HEK293T (cell line): ENCODE measurements around the gene PFKFB1.
A peak's percentile ranks its signal among the peaks of the same experiment; 100 is the strongest.

Source experiments
- CTCF ChIA-PET: fragments of 350-600 bp; formaldehyde crosslinking; extraction: SDS; loops from one replicate; lab custom pipeline; 2021; ENCODE audit warnings: antibody characterized with exemption, inconsistent platforms; lab: Yijun Ruan, JAX
- POLR2A ChIA-PET: fragments of 350-600 bp; formaldehyde crosslinking; extraction: SDS; loops from one replicate; lab custom pipeline; 2020; ENCODE audit warnings: antibody characterized with exemption, inconsistent platforms; lab: Yijun Ruan, JAX
- DNase-seq: peaks from one replicate; pipeline ENCODE4 v3.0.0; 2012; ENCODE audit warnings: mixed read lengths; ENCODE audit errors: extremely low spot score
- ARNT ChIP-seq: fragments of 450-650 bp; IDR thresholded peaks from 2 replicates; pipeline ENCODE4 v1.6.1; 2017; ENCODE audit warnings: mild to moderate bottlenecking
- BHLHE40 ChIP-seq: fragments of 450-650 bp; IDR thresholded peaks from 2 replicates; pipeline ENCODE4 v1.6.1; 2016; ENCODE audit warnings: mild to moderate bottlenecking, moderate library complexity, borderline replicate concordance
- CTBP1 ChIP-seq: fragments of 450-650 bp; IDR thresholded peaks from 2 replicates; pipeline ENCODE4 v1.6.1; 2016; ENCODE audit warnings: borderline replicate concordance
- ELF4 ChIP-seq: fragments of 450-650 bp; IDR thresholded peaks from 2 replicates; pipeline ENCODE4 v1.6.1; 2017; ENCODE audit warnings: antibody characterized with exemption
- FOXA1 ChIP-seq: fragments of 450-650 bp; IDR thresholded peaks from 2 replicates; pipeline ENCODE4 v1.6.1; 2016; ENCODE audit warnings: mild to moderate bottlenecking
- FOXK2 ChIP-seq: fragments of 450-650 bp; IDR thresholded peaks from 2 replicates; pipeline ENCODE4 v1.6.1; 2016; ENCODE audit warnings: mild to moderate bottlenecking
- FOXM1 ChIP-seq: fragments of 450-650 bp; IDR thresholded peaks from 2 replicates; pipeline ENCODE4 v1.6.1; 2017; ENCODE audit warnings: mild to moderate bottlenecking, borderline replicate concordance
- HDGF ChIP-seq: fragments of 450-650 bp; IDR thresholded peaks from 2 replicates; pipeline ENCODE4 v1.6.1; 2017; ENCODE audit warnings: antibody characterized with exemption, borderline replicate concordance
- L3MBTL2 ChIP-seq: fragments of 450-650 bp; conservative IDR thresholded peaks from 2 replicates; pipeline ENCODE4 v1.6.1; 2016; ENCODE audit warnings: mild to moderate bottlenecking
- LEF1 ChIP-seq: fragments of 450-650 bp; IDR thresholded peaks from 2 replicates; pipeline ENCODE4 v1.6.1; 2017; ENCODE audit warnings: mild to moderate bottlenecking, borderline replicate concordance
- NFRKB ChIP-seq: fragments of 450-650 bp; IDR thresholded peaks from 2 replicates; pipeline ENCODE4 v1.6.1; 2016; ENCODE audit warnings: mild to moderate bottlenecking, moderate library complexity
- PKNOX1 ChIP-seq: fragments of 450-650 bp; IDR thresholded peaks from 2 replicates; pipeline ENCODE4 v1.6.1; 2016
- SP1 ChIP-seq: fragments of 450-650 bp; IDR thresholded peaks from 2 replicates; pipeline ENCODE4 v1.6.1; 2017
- SUZ12 ChIP-seq: fragments of 450-650 bp; IDR thresholded peaks from 2 replicates; pipeline ENCODE4 v1.6.1; 2016; ENCODE audit warnings: mild to moderate bottlenecking
- TARDBP ChIP-seq: fragments of 450-650 bp; IDR thresholded peaks from 2 replicates; pipeline ENCODE4 v1.6.1; 2016
- ZNF384 ChIP-seq: fragments of 450-650 bp; IDR thresholded peaks from 2 replicates; pipeline ENCODE4 v1.6.1; 2016

PFKFB1 gene

GRCh38 chrX:55007656-55008055 lies 13.7 kb upstream of the PFKFB1 start:
- DNase-seq = no peak
- ChIA-PET CTCF (interaction anchor here (0.5 kb wide), 2 partner anchors 275 to 635 kb away, joined by 3 read pairs; no protein-coding TSS in a partner anchor), POLR2A (interaction anchor here (2.5 kb wide), 1 partner anchor 8 kb away, joined by 16 read pairs; the partner anchor contains the start of gene APEX2)
- TF ChIP-seq SP1 = no peak
- no peak for TF ChIP-seq ZNF384
- TF ChIP-seq FOXK2 = no peak
- no peak for TF ChIP-seq BHLHE40
- no peak for TF ChIP-seq SUZ12
- no peak for TF ChIP-seq ARNT
- no peak for TF ChIP-seq LEF1
- TF ChIP-seq FOXM1 = no peak
- no peak for TF ChIP-seq CTBP1
- no peak for TF ChIP-seq L3MBTL2
- TF ChIP-seq ELF4 = no peak
- TF ChIP-seq HDGF = no peak
- no peak for TF ChIP-seq PKNOX1
- TF ChIP-seq TARDBP = no peak
- TF ChIP-seq FOXA1 = no peak

- DNase-seq = no peak
- ChIA-PET CTCF (no interaction called here), POLR2A (no interaction called here)
These were observed 13.0 kb upstream of the PFKFB1 start for GRCh38 chrX:55006827-55007621.

GRCh38 chrX:55005256-55005655 lies 11.3 kb upstream of the PFKFB1 start:
- POLR2A ChIA-PET = no interaction called here

More at GRCh38 chrX:55006827-55007621, 13.0 kb upstream of the PFKFB1 start:
- no peak for TF ChIP-seq TARDBP
- TF ChIP-seq LEF1 = no peak
- no peak for TF ChIP-seq ELF4
- TF ChIP-seq L3MBTL2 = no peak
- no peak for TF ChIP-seq FOXK2
- TF ChIP-seq NFRKB = no peak
- no peak for TF ChIP-seq SUZ12
- no peak for TF ChIP-seq BHLHE40
- no peak for TF ChIP-seq CTBP1
- TF ChIP-seq ARNT = no peak
- TF ChIP-seq ZNF384 = no peak
- no peak for TF ChIP-seq SP1
- no peak for TF ChIP-seq PKNOX1
- TF ChIP-seq HDGF = no peak
- no peak for TF ChIP-seq FOXA1
- no peak for TF ChIP-seq FOXM1

GRCh38 chrX:55004231-55004630 lies 10.2 kb upstream of the PFKFB1 start:
- POLR2A ChIA-PET = no interaction called here
- no peak for TF ChIP-seq ELF4
- TF ChIP-seq PKNOX1 = no peak
- CTCF ChIA-PET = no interaction called here
- DNase-seq = no peak

More at GRCh38 chrX:55005256-55005655, 11.3 kb upstream of the PFKFB1 start:
- CTCF ChIA-PET = no interaction called here
- TF ChIP-seq TARDBP (no peak), PKNOX1 (no peak), L3MBTL2 (no peak), FOXA1 (no peak), NFRKB (no peak), ZNF384 (no peak), CTBP1 (no peak), SUZ12 (no peak), FOXM1 (no peak), BHLHE40 (no peak), ELF4 (no peak), LEF1 (no peak), SP1 (no peak), FOXK2 (no peak), ARNT (no peak), HDGF (no peak)
- no peak for DNase-seq

GRCh38 chrX:54999717-55000598 lies 6.0 kb upstream of the PFKFB1 start, which contains the start of gene APEX2:
Gene APEX2 (plus strand): TSS chrX:55000363. CDS start chrX:55000423, 60 bp downstream.
- ChIA-PET CTCF (no interaction called here), POLR2A (interaction anchor here (0.7 to 2.1 kb wide), 25 partner anchors 9 to 1747 kb away, joined by 3 to 24 read pairs (median 4); partner anchors contain the start of genes ALAS2, GNL3L, MAGED2 and TRO)
- TF ChIP-seq ELF4 (peak; percentile 57), L3MBTL2 (peak; percentile 37; the same call in 1 of the 2 replicates), SUZ12 (no peak)
- DNase-seq = peak; percentile 81
